H9 (cell line): ENCODE results near the gene AKR1C8. TPM values are rescaled to one million over a fixed set of nuclear protein-coding genes. Genes with fewer than 3 reads are reported as not detected.

Experiments used
- DNase-seq: peaks from one replicate; pipeline ENCODE4 v3.0.0-alpha.2; 2017
- H2AFZ ChIP-seq: one replicate; pipeline ENCODE4 v1.6.1; 2013; ENCODE audit warnings: mild to moderate bottlenecking, low read length, control low read depth, moderate library complexity
- H2AK5ac ChIP-seq: 2 replicates; pipeline ENCODE4 v1.6.1; 2013; ENCODE audit warnings: low read length, control low read depth, mixed read lengths; ENCODE audit not compliant: insufficient read length
- H2BK120ac ChIP-seq: one replicate; pipeline ENCODE4 v1.6.1; 2013; ENCODE audit warnings: low read depth, mild to moderate bottlenecking, low read length, control low read depth, inconsistent platforms; ENCODE audit not compliant: poor library complexity, severe bottlenecking
- H2BK12ac ChIP-seq: 2 replicates; pipeline ENCODE4 v1.6.1; 2013; ENCODE audit warnings: low read length, control low read depth, mixed read lengths, low read depth; ENCODE audit not compliant: insufficient read length
- H2BK15ac ChIP-seq: 2 replicates; pipeline ENCODE4 v1.6.1; 2013; ENCODE audit warnings: low read depth, low read length, control low read depth
- H2BK20ac ChIP-seq: one replicate; pipeline ENCODE4 v1.6.1; 2013; ENCODE audit warnings: low read depth, mild to moderate bottlenecking, low read length, control low read depth, inconsistent platforms; ENCODE audit not compliant: poor library complexity, severe bottlenecking
- H2BK5ac ChIP-seq: 2 replicates; pipeline ENCODE4 v1.6.1; 2013; ENCODE audit warnings: low read length, control low read depth, mixed read lengths; ENCODE audit not compliant: insufficient read length
- H3K14ac ChIP-seq: 2 replicates; pipeline ENCODE4 v1.6.1; 2013; ENCODE audit warnings: low read length, control low read depth; ENCODE audit not compliant: insufficient read depth
- H3K18ac ChIP-seq: 2 replicates; pipeline ENCODE4 v1.6.1; 2013; ENCODE audit warnings: low read depth, mild to moderate bottlenecking, mixed read lengths, low read length, control low read depth; ENCODE audit not compliant: insufficient read length
- H3K23ac ChIP-seq: 2 replicates; pipeline ENCODE4 v1.6.1; 2013; ENCODE audit warnings: low read length, control low read depth, mixed read lengths, low read depth; ENCODE audit not compliant: insufficient read length
- H3K23me2 ChIP-seq: 2 replicates; pipeline ENCODE4 v1.6.1; 2013; ENCODE audit warnings: low read depth, mild to moderate bottlenecking, mixed read lengths, low read length, control low read depth; ENCODE audit not compliant: insufficient read length, poor library complexity, severe bottlenecking
- H3K27ac ChIP-seq: 2 replicates; pipeline ENCODE4 v1.5.1; 2013; ENCODE audit warnings: low read length, control low read depth, mixed read lengths, low read depth; ENCODE audit not compliant: insufficient read length
- H3K27me3 ChIP-seq: 2 replicates; pipeline ENCODE4 v1.6.1; 2013; ENCODE audit warnings: low read length, control low read depth, inconsistent platforms; ENCODE audit not compliant: insufficient read depth
- H3K4ac ChIP-seq: 2 replicates; pipeline ENCODE4 v1.6.1; 2013; ENCODE audit warnings: low read depth, mild to moderate bottlenecking, control low read depth, inconsistent platforms, low read length, moderate library complexity
- H3K4me1 ChIP-seq: 2 replicates; pipeline ENCODE4 v1.6.1; 2013; ENCODE audit warnings: low read length, control low read depth, inconsistent platforms; ENCODE audit not compliant: insufficient read depth
- H3K4me2 ChIP-seq: 2 replicates; pipeline ENCODE4 v1.6.1; 2013; ENCODE audit warnings: low read length, control low read depth, mixed read lengths; ENCODE audit not compliant: insufficient read length, insufficient read depth
- H3K56ac ChIP-seq: 2 replicates; pipeline ENCODE4 v1.6.1; 2013; ENCODE audit warnings: low read depth, mild to moderate bottlenecking, mixed read lengths, low read length, control low read depth; ENCODE audit not compliant: insufficient read length
- H3K79me1 ChIP-seq: 2 replicates; pipeline ENCODE4 v1.6.1; 2013; ENCODE audit warnings: low read depth, mild to moderate bottlenecking, moderate library complexity, low read length, control low read depth, inconsistent platforms; ENCODE audit not compliant: insufficient read depth, poor library complexity, severe bottlenecking
- H3K79me2 ChIP-seq: 2 replicates; pipeline ENCODE4 v1.6.1; 2013; ENCODE audit warnings: low read length, control low read depth, inconsistent platforms; ENCODE audit not compliant: insufficient read depth
- H3K9ac ChIP-seq: 2 replicates; pipeline ENCODE4 v1.6.1; 2013; ENCODE audit warnings: low read length, control low read depth, mixed read lengths; ENCODE audit not compliant: insufficient read length; ENCODE audit errors: extremely low read depth
- H3K9me3 ChIP-seq: one replicate; pipeline ENCODE4 v1.6.1; 2013; ENCODE audit warnings: low read depth, low read length, inconsistent platforms; ENCODE audit not compliant: control insufficient read depth
- H3T11ph ChIP-seq: one replicate; pipeline ENCODE4 v1.6.1; 2013; ENCODE audit warnings: mild to moderate bottlenecking, low read length, control low read depth, inconsistent platforms
- H4K20me1 ChIP-seq: one replicate; pipeline ENCODE4 v1.6.1; 2013; ENCODE audit not compliant: control insufficient read depth, insufficient read length, insufficient read depth
- H4K5ac ChIP-seq: 2 replicates; pipeline ENCODE4 v1.6.1; 2013; ENCODE audit warnings: low read depth, mild to moderate bottlenecking, mixed read lengths, low read length, control low read depth; ENCODE audit not compliant: insufficient read length
- H4K8ac ChIP-seq: replicated peaks from 2 replicates; pipeline ENCODE4 v1.6.1; 2013; ENCODE audit warnings: low read length, control low read depth, mixed read lengths, low read depth; ENCODE audit not compliant: insufficient read length
- H4K91ac ChIP-seq: 2 replicates; pipeline ENCODE4 v1.6.1; 2013; ENCODE audit warnings: low read depth, mild to moderate bottlenecking, moderate library complexity, mixed read lengths, low read length, control low read depth; ENCODE audit not compliant: insufficient read length
- H3K27ac Mint-ChIP-seq, 3 experiments: 2 replicates in 2 of 3; 3 replicates in 1 of 3; pipeline ENCODE4 v1.8.0; 2020 to 2021; ENCODE audit warnings: mixed read lengths in 3 of 3, mild to moderate bottlenecking in 1 of 3, moderate library complexity in 1 of 3
- H3K27me3 Mint-ChIP-seq: 2 replicates; pipeline ENCODE4 v1.8.0; 2021; ENCODE audit warnings: low read depth, mild to moderate bottlenecking, moderate library complexity, mixed read lengths
- H3K36me3 Mint-ChIP-seq, 3 experiments: 2 replicates in 2 of 3; 3 replicates in 1 of 3; pipeline ENCODE4 v1.8.0; 2020 to 2021; ENCODE audit warnings: low read depth in 3 of 3, mixed read lengths in 3 of 3; ENCODE audit not compliant: insufficient read depth in 1 of 3
- H3K4me1 Mint-ChIP-seq, 2 experiments: 2 replicates each; pipeline ENCODE4 v1.8.0; 2020; ENCODE audit warnings: mixed read lengths in 2 of 2
- H3K4me3 Mint-ChIP-seq, 2 experiments: 2 replicates in 1 of 2; 3 replicates in 1 of 2; pipeline ENCODE4 v1.8.0; 2020 to 2021; ENCODE audit warnings: mild to moderate bottlenecking in 2 of 2, mixed read lengths in 2 of 2, moderate library complexity in 1 of 2
- H3K9me3 Mint-ChIP-seq, 2 experiments: 2 replicates in 1 of 2; 3 replicates in 1 of 2; pipeline ENCODE4 v1.8.0; 2020; ENCODE audit warnings: mild to moderate bottlenecking in 2 of 2, mixed read lengths in 2 of 2, moderate library complexity in 1 of 2
- CTCF ChIP-seq: fragments of 200-600 bp; sonication (generic); conservative IDR thresholded peaks from 3 replicates; pipeline ENCODE4 v1.8.0; 2021; ENCODE audit warnings: antibody characterized with exemption, mild to moderate bottlenecking
- WGBS: extraction: QIAGEN DNeasy Blood & Tissue Kit; methylation state at CpG from one replicate; pipeline ENCODE4 v1.1.7; 2013; ENCODE audit warnings: missing lambda C conversion rate, low lambda C conversion rate, mixed read lengths; ENCODE audit not compliant: insufficient read length; ENCODE audit errors: extremely low coverage; 5-methylcytosine and 5-hydroxymethylcytosine counted together
- total RNA-seq: library from RNA; stranded (reverse); gene quantifications from 2 replicates; pipeline ENCODE4 v1.2.1, GENCODE V29; 2021

AKR1C8 gene
- total RNA-seq, 1 experiment from 2014 or later, result not detected

- Histone ChIP-seq H3K18ac (no peak overlapping the region), H3K56ac (no peak overlapping the region), H3K4ac (no peak overlapping the region), H3K79me1 (no peaks in the 10 kb centered on the region), H3T11ph (no peak overlapping the region), H3K9me3 (no peaks in the 10 kb centered on the region), H2BK12ac (no peak overlapping the region), H2BK5ac (no peak overlapping the region), H3K9ac (no peak overlapping the region), H3K27ac (no peak overlapping the region), H2BK120ac (no peak overlapping the region), H4K91ac (no peak overlapping the region), H4K8ac (no peak overlapping the region), H3K23me2 (no peaks in the 10 kb centered on the region), H3K79me2 (no peaks in the 10 kb centered on the region), H3K23ac (no peak overlapping the region), H4K20me1 (no peaks in the 10 kb centered on the region), H3K4me1 (no peaks in the 10 kb centered on the region), H3K4me2 (no peak overlapping the region), H3K14ac (no peak overlapping the region), H2BK20ac (no peak overlapping the region), H3K27me3 (no peaks in the 10 kb centered on the region), H4K5ac (no peak overlapping the region), H2AK5ac (no peak overlapping the region), H2AFZ (no peak overlapping the region), H2BK15ac (no peak overlapping the region)
- Mint-ChIP-seq H3K27me3 (no peaks in the 10 kb centered on the region; the same call in 1 of the 2 replicates), H3K4me3 (no peak overlapping the region), H3K9me3 (peaks cover 51 to 74% of the 10 kb centered on the region in 2 experiments), H3K36me3 (peaks cover 3 to 5% (median 5%) of the 10 kb centered on the region in 3 experiments; a peak in 6 of 7 replicates), H3K27ac (no peak overlapping the region; a peak in 1 of 7 replicates), H3K4me1 (no peaks in the 10 kb centered on the region)
- no peak for TF ChIP-seq CTCF
- WGBS, result no CpG with 5 or more reads among the region's 3 CpGs
- DNase-seq, result no peak
These were observed 34.3 kb upstream of the AKR1C8 start for GRCh38 chr10:5219262-5219661.
